DMS79 (cell line): Measurements from ENCODE around the gene LHPP.
"Not testable (repeated sequence)": the region's sequence is repeated elsewhere in the genome, so short reads cannot be mapped to it uniquely, and the experiment has no call there.

Experiments
- DNase-seq: peaks from one replicate; lab custom pipeline; 2025; lab: John Stamatoyannopoulos, UW

The LHPP gene, protein sequence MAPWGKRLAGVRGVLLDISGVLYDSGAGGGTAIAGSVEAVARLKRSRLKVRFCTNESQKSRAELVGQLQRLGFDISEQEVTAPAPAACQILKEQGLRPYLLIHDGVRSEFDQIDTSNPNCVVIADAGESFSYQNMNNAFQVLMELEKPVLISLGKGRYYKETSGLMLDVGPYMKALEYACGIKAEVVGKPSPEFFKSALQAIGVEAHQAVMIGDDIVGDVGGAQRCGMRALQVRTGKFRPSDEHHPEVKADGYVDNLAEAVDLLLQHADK

DNA sequence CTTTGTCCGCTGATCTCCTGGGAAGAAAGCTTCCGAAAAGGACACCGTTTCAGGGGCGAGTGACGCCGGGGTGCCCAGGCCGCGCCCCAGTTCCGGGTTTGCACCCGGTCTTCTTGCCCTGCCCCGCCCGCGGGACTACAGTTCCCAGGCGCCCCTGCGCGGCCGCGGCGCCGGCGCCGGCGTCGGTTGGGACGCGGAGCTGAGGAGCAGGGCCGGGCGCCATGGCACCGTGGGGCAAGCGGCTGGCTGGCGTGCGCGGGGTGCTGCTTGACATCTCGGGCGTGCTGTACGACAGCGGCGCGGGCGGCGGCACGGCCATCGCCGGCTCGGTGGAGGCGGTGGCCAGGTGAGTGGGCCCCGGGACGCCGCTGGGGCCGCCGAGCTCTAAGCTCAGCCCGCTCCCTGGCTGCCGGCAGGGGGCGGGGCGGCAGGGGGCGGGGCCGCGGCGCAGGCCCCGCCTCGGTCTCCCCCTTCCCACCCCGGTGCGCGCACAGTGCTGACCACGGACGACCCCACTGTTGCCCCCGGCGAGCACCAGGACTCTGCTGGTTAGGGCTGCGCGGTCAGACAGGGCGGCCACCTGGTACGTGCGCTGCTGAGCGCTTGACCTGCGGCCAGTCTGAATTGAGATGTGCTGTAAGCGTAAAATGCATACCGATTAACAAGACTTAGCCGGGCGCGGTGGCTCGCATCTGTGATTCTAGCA lies at the start of gene LHPP:
Gene LHPP (plus strand): TSS at position 182 of the 706 bp plus-strand sequence. CDS start 40 bp downstream, at position 222.
- peak; percentile 26 for DNase-seq

DNA sequence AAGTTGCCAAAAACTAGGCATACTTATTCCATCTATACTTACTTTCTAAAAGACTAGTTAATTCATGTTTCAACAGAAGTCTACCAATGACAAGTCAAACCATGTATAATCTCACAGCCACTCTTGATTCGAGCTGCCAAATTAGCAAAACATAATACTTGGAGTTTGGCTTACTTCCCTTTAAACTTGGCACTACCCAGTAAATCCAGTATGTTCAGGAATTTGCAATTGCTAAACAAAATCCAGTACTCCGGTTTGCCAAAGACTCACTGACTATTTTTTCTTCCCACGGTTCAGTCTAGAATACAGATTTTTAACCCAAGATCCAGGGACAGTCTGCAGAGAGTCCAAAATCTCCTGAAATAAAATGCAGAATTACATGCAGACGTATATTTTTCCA lies 47.5 kb upstream of the LHPP start:
- no peak for DNase-seq

DNA sequence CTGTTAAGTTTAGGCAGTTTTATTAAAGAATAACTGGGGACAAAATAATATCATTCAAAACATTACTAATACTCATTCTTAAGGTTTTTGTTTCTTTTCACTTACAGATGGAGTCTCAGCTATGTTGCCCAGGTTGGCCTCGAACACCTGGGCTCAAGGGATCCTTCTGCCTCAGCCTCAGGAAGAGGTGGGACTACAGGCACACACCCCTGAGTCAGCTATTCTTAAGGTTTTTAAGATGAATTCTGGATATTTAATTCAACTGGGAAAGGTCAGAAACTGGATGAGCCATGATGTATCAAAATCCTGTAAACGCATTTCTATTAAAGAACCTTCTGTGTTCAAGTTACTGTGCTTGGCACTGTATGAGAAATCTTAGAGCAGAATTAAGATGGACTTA lies 46.4 kb upstream of the LHPP start:
- DNase-seq, result no peak

DNA sequence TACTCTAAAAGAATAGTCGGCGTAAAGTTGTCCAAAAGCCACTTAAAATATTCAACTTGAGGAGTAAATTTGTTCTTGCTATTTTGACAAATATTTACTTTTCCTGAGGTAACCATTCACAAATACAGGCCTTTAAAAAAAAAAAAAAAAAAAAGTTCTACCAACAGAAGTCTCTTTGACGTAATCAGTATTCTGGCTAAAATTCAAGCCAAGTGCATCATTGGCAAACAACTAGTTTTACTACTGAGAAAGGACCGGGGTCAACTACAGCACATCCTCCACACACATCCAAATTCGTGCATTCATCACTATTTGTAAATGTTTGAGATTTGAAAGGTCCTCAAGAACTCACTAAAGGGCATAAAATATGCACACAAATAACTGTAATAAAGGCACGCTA lies 44.9 kb upstream of the LHPP start:
- no peak for DNase-seq

DNA sequence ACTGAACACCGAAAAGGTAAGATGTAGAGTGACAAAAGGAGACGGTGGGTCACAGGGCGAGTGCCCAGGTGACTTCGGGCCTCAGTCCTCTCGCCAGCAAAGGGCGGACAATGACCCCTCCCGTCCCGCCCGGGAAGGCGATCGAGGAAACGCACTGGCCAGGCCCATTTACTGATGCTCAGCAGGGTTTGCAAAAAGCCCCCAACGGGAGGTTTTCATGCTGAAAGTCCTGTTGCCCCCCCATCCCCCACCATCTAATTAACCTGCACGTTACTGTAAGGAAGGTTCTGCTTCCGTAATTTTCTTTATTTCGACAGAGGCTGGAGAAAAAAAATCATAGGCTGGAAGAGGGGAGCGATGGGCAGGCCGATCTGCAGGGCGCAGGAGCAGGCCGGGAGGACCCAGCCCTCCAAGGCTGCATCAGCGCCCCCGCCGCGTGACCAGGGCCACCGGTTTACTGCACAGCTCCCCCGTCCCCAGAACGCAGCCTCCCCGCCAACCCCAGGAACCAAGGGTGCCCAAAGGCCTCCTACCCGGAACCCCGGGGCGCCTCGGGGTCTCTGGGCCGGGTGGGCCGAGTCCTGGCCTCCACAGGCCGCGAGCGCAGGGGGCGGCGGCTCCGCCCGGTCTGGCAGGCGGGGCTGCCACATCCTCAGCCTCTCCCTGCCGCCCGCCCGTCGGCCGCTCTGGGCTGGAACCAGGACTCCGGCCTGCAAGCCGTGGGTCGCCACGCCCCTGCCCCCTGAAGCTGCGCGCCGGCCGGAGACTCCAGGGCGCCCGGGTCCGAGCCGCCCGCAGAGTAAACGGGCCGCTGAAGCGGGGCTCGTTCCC lies 43.5 kb upstream of the LHPP start:
- no peak for DNase-seq

DNA sequence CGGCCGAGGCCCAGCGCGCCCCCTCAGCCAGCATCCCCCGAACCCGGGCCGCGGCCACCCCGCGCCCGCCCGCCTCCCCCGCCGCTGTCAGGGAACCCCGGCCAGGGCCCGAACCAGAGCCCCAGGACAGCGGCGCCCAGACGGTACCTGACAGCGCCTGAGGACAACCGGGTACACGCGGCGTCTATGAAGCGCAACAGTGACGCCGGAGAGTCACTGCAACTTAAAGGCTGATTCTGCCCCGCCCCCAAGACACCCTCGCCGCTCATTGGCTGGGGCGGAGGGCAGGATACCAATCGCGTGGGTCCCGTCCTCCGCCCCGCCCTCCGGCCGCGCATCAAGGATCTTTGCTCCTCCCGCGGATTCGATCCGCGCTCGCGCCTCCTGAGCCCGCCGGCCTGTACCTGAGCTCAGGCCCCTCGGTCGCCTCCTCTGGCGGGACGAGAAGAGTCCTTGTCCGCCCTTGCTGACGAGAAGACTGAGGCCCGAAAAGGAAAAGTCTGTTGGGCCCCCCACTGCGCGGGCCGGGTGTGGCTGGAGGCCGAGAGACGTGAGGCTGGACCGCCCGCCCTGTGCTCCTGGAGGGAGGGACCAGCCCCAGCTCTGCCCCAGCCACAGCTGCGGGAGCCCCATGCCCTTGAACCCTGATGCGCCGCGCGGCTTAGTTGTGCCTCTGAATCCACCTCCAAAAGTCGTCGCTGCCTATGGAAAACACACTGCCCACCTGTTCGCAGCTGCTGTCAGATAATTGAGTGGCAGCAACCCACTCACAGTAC lies 42.7 kb upstream of the LHPP start, which contains the start of gene OAT:
Gene OAT (minus strand): TSS at position 198 of the 776 bp plus-strand sequence. CDS start 6,752 bp downstream, outside the sequence.
- peak; percentile 69 for DNase-seq

DNA sequence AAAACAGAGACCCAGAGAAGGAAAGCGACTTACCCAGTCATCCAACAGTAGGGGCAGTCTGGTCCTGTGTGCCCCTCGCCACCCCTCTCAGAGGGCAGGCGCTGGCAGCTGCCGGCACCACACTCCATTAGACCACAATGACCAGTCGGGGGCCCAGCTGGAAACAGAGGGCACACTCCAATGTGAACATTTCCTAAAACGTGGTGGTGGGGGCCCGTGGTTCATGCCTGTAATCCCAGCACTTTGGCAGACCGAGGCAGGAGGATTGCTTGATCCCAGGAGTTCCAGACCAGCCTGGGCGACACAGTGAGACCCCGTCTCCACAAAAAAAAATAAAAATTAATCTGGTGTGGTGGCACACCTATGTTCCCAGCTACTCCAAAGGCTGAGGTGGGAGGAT lies 42.0 kb upstream of the LHPP start:
- DNase-seq, result no peak

DNA sequence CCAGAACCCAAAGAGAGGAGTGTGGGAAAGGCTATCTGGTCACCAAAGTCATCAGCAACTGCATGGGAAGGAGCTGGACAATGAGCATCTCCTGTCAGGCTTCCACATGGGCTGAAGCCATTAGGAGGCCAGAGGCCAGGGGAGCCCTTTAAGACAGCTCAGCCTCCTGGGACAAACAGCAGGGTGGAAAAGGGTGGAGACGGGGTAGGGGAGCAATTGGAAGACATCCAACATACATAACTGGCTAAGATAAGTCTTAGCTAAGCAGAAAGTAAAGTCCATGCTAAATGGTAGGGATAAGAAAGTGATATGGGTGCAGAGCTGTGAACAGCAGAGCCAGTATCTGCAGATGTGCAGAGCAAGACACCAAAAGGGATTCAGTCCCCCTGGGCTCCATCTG lies 41.4 kb upstream of the LHPP start:
- DNase-seq, result no peak

DNA sequence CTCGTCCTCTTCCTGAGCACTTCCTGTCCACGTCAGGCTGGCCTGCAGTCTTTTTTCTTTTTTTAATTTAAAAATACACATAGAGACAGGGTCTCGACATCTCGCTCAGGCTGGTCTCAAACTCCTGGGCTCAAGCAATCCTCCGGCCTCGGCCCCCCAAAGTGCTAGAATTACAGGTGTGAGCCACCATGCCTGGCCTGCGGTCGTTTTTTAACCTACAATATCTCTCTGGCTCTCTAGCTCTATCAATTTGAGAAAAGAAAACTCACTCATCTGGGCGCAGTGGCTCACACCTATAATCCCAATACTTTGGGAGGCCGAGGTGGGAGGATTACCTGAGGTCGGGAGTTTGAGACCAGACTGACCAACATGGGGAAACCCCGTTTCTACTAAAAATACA lies 38.9 kb upstream of the LHPP start:
- no peak for DNase-seq

DNA sequence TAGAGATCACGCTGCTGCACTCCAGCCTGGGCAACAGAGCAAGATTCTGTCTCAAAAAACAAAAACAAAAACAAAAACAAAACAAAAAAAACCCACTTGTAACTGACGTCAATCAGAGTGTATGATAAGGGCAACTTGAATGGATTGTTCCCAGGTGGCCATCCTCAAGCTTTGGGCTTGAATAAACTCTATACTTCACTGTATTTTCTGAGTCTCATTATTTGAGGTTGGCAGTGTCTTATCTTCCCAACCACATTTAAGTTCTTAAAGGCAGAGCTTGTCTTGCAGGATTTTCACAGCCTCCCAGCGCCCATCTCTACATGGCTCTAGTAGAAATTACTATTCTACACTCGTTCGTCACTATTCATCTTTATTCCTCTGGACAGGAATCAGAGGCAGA lies 37.8 kb upstream of the LHPP start:
- no peak for DNase-seq

DNA sequence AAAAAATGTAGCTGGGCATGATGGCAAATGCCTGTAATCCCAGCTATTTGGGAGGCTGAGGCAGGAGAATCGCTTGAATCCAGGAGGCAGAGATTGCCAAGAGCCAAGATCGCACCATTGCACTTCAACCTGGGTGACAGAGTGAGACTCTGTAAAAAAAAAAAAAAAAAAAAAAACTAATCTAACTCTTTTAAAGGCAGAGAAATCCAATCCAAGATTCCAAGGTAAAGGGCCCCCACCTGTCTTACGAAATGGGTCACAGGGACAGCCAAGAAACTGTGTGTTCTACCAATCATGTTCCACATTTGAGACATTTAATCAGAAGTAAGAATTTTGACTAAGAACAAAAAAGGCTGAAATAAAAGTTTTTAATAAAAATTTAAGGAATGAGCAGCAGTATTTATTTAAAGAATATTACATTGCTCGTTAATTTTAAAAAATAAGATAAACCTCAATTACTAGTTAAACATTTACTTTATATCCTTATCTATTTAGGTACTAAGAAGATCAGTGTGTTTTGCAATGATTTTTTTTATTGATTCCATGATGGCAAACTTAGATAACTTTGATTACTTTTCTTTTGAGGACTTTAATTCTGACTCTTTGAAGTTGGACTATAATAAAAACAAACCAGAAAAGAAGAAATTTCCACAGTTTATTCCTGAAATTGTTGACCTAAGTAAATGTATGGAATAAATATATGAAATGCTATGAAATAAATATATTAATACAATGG lies 36.2 kb upstream of the LHPP start:
- DNase-seq, result no peak

DNA sequence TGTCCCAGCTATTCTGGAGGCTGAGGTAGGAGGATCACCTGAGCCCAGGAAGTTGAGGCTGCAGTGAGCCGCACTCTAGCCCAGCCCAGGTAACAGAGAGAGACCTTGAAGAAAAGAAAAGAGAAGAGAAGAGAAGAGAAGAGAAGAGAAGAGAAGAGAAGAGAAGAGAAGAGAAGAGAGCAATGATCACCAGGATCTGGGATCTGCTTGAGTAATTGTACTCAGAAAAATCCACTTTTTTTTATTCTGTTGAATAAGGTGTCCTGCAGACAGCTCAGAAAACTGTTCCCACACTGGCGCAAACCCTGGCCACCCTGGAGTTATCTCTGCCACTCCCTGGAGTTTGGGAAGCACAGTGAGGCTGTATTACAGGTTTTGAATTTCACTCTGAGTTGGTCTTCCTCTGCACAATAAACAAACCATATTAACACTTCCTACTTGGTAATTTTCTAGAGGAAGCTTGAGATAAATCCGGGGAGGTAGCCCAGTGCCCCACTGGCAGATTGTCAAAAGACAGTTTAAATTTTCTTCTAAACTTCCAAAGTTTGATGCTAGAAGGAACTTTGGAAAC lies 33.3 kb upstream of the LHPP start:
- no peak for DNase-seq

DNA sequence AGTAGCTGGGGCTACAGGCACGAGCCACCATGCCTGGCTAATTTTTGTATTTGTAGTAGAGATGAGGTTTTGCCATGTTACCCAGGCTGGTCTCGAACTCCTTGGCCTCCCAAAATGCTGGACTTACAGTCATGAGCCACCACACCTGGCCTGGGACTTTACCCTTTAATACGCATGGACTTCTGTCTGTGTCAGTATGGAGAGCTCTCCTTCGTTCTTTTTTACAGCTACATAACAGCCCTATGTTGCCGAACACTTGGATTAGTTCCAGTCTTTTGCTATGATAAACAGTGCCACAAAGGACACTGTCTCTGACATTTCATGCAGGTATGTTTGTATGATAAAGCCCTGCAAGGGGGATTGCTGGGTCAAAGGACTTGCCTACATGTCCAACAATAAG lies 32.0 kb upstream of the LHPP start:
- DNase-seq, result no peak

DNA sequence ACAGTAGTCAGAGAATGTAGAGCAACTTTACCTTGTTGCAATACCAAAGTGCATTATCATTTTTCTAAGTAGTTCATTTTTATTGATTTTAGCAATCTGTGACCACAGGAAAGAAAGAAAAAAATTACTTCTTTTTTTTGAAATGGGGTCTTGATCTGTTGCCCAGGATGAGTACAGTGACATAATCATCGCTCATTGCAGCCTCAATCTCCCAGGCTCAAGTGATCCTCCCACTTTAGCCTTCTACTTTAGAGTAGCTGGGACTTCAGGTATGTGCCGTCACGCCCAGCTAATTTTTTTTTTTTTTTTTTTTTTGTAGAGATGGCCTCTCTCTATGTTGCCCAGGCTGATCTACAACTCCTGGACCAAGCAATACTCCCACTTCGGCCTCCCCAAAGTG lies 31.5 kb upstream of the LHPP start:
- DNase-seq, result no peak

DNA sequence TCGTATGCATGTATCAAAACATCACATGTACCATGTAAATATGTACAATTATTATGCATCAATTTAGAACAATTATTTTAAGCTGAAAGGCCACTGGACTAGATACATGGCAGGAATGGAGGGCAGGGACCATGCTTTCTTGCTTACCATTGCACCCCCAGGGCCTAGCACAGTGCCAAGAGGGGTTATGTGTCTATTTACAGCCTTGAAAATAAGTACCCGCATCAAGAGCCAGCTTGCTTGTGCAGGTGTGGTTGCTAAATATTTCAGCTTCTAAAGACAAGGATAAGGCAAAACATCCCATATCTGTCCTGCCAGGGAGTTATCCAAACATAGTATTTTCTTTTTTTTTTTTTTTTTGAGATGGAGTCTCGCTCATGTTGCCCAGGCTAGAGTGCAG lies 28.2 kb upstream of the LHPP start:
- no peak for DNase-seq

DNA sequence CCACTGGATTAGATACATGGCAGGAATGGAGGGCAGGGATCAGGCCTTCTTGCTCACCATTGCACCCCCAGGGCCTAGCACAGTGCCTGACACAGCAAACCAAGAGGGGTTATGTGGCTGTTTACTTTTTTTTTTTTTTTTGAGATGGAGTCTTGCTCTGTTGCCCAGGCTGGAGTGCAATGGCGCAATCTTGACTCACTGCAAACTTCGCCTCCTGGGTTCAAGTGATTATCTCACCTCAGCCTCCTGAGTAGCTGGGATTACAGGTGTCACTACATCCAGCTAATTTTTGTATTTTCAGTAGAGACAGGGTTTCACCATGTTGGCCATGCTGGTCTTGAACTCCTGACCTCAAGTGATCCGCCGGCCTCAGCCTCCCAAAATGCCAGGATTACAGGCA lies 25.9 kb upstream of the LHPP start:
- DNase-seq, result not testable (repeated sequence)

DNA sequence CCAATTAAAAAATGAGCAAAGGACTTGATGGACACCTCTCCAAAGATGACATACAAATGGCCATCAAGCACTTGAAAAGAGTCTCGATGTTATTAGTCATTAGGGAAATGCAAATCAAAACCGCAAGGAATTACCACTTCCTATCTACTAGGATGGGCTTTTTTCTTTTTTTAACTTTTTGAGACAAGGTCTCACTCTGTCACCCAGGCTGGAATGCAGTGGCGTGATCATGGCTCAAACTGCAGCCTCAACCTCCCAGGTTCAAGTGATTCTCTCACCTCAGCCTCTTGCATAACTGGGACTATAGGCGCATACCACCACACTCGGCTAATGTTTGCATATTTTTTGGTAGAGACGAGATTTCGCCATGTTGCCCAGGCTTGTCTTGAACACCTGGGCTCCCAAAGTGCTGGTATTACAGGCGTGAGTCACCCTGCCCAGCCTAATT lies 25.4 kb upstream of the LHPP start:
- no peak for DNase-seq

DNA sequence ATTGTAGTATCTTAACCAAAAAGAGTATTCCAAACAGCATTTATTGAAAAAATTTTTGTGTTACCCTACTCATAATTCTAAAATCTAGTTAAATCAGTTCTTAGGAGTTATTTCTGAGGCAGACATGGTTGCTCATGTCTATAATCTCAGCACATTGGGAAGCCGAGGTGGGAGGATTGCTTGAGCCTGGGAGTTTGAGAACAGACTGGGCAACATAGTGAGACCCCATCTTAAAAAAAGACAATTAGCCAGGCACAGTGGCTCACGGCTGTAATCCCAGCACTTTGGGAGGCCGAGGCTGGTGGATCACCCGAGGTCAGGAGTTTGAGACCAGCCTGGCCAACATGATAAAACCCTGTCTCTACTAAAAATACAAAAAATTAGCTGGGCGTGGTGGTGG lies 19.9 kb upstream of the LHPP start:
- DNase-seq, result not testable (repeated sequence)

DNA sequence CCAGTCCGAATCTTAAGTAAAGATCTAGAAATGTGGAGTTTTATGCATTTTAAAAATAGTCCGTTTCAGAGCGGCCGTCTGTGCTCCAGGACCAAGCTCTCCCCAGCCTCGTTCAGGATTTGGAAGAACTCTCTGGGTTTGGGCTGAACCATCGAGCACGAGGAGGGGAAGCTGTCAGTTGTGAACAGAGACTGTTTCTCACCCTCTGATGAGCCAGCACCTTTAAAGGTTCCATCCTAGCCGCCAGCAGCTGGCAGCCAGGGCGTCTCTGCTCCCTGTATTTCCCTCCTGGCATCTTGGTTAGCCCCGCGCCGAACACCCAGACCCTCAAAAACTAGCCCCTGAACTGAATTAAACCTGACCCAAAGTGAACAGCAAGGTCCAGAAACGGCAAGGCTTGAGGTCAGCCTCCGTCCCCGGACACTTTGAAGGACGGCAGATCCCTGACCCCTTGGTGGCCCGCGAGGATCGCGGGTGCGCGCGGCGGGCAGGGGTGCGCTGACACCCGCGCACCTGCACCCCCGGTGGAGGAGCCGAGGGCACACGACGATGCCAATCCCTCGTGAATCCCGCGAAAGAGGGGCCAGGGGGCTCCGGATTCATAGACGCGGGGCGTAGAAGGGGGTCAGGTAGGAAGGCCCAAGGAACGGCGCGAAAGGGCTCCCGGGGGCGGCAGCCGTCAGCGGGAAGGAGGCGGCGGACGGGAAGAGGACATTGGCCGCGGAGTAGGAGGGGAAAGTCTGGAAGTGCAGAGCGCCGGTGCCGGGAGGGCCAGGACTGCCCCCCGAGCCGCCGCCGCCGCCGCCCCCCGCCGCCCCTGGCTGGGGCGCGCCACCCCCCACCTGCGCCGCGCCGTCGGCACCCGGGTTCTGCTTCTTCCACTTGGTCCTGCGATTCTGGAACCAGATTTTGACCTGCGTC lies 14.5 kb upstream of the LHPP start:
- no peak for DNase-seq
